Loucy (cell line): Measurements from ENCODE around the gene NOVA2.

Experiments
- H2AFZ ChIP-seq: fragments of 200-600 bp; sonication (generic); 2 replicates; pipeline ENCODE4 v1.6.0; 2016; ENCODE audit warnings: antibody characterized with exemption, mild to moderate bottlenecking, low read length, moderate library complexity
- H3F3A ChIP-seq: fragments of 200-600 bp; 2 replicates; pipeline ENCODE4 v1.6.0; 2016; ENCODE audit warnings: antibody characterized with exemption, low read depth, mild to moderate bottlenecking
- H3K27me3 ChIP-seq: fragments of 200-600 bp; sonication (generic); 2 replicates; pipeline ENCODE4 v1.6.1; 2014; ENCODE audit warnings: low read length, mild to moderate bottlenecking; ENCODE audit not compliant: insufficient read depth, poor library complexity, severe bottlenecking
- H3K36me3 ChIP-seq: fragments of 200-600 bp; sonication (generic); 2 replicates; pipeline ENCODE4 v1.6.1; 2016; ENCODE audit warnings: low read length; ENCODE audit not compliant: insufficient read depth
- H3K4me1 ChIP-seq: fragments of 200-600 bp; sonication (generic); 2 replicates; pipeline ENCODE4 v1.5.1; 2014; ENCODE audit warnings: low read length, mild to moderate bottlenecking; ENCODE audit not compliant: insufficient read depth, poor library complexity, severe bottlenecking
- H3K4me2 ChIP-seq: fragments of 200-600 bp; sonication (generic); 2 replicates; pipeline ENCODE4 v1.6.0; 2014; ENCODE audit warnings: antibody characterized with exemption, low read length, low read depth, mild to moderate bottlenecking; ENCODE audit not compliant: poor library complexity, severe bottlenecking
- H3K4me3 ChIP-seq: fragments of 200-600 bp; sonication (generic); 2 replicates; pipeline ENCODE4 v1.5.1; 2014; ENCODE audit warnings: low read length, mild to moderate bottlenecking, mixed read lengths; ENCODE audit not compliant: poor library complexity, severe bottlenecking
- H3K79me2 ChIP-seq: fragments of 200-600 bp; sonication (generic); 2 replicates; pipeline ENCODE4 v1.6.1; 2014; ENCODE audit warnings: low read length; ENCODE audit not compliant: insufficient read depth
- H3K9ac ChIP-seq: fragments of 200-600 bp; sonication (generic); 2 replicates; pipeline ENCODE4 v1.6.0; 2014; ENCODE audit warnings: mild to moderate bottlenecking, low read depth, low read length, moderate library complexity; ENCODE audit not compliant: poor library complexity, severe bottlenecking
- H3K9me2 ChIP-seq: fragments of 200-600 bp; sonication (generic); replicated peaks from 2 replicates; pipeline ENCODE4 v1.6.1; 2016; ENCODE audit warnings: low read depth, low read length, mixed read lengths
- H3K9me3 ChIP-seq: fragments of 200-600 bp; sonication (generic); 2 replicates; pipeline ENCODE4 v1.6.1; 2014; ENCODE audit warnings: mild to moderate bottlenecking, antibody characterized with exemption, low read length, low read depth; ENCODE audit not compliant: insufficient read depth
- H4K20me1 ChIP-seq: fragments of 200-600 bp; sonication (generic); 2 replicates; pipeline ENCODE4 v1.6.0; 2014; ENCODE audit warnings: antibody characterized with exemption, low read length, mild to moderate bottlenecking; ENCODE audit not compliant: insufficient read depth, poor library complexity, severe bottlenecking
- EZH2phosphoT487 ChIP-seq: fragments of 200-600 bp; IDR thresholded peaks from 2 replicates; pipeline ENCODE4 v1.6.1; 2018; ENCODE audit warnings: antibody characterized with exemption, mild to moderate bottlenecking, moderate library complexity, borderline replicate concordance
- TF ChIP-seq, protein P1 (sequence below): fragments of 200-600 bp; sonication (generic); conservative IDR thresholded peaks from 2 replicates; pipeline ENCODE4 v1.5.1; 2014; ENCODE audit warnings: mild to moderate bottlenecking, antibody characterized with exemption, low read length

NOVA2 gene, protein sequence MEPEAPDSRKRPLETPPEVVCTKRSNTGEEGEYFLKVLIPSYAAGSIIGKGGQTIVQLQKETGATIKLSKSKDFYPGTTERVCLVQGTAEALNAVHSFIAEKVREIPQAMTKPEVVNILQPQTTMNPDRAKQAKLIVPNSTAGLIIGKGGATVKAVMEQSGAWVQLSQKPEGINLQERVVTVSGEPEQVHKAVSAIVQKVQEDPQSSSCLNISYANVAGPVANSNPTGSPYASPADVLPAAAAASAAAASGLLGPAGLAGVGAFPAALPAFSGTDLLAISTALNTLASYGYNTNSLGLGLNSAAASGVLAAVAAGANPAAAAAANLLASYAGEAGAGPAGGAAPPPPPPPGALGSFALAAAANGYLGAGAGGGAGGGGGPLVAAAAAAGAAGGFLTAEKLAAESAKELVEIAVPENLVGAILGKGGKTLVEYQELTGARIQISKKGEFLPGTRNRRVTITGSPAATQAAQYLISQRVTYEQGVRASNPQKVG

GRCh38 chr19:45973553-45974338 is at the start of gene NOVA2:
TSS of gene NOVA2 (minus strand) at chr19:45973865. CDS start at chr19:45973351, 514 bp downstream.
- H3K9ac ChIP-seq, result no peak within 1 kb of the TSS
- no peaks in the 10 kb centered on the region for H4K20me1 ChIP-seq
- no peak within 1 kb of the TSS for H3K4me2 ChIP-seq
- no peaks in the 10 kb centered on the region for H3K36me3 ChIP-seq
- H2AFZ ChIP-seq, result no peak within 1 kb of the TSS
- H3K79me2 ChIP-seq, result no peaks in the 10 kb centered on the region
- H3K4me3 ChIP-seq, result no peak within 1 kb of the TSS
- peaks cover 6% of the 10 kb centered on the region for H3K4me1 ChIP-seq
- TF ChIP-seq, protein P1, sequence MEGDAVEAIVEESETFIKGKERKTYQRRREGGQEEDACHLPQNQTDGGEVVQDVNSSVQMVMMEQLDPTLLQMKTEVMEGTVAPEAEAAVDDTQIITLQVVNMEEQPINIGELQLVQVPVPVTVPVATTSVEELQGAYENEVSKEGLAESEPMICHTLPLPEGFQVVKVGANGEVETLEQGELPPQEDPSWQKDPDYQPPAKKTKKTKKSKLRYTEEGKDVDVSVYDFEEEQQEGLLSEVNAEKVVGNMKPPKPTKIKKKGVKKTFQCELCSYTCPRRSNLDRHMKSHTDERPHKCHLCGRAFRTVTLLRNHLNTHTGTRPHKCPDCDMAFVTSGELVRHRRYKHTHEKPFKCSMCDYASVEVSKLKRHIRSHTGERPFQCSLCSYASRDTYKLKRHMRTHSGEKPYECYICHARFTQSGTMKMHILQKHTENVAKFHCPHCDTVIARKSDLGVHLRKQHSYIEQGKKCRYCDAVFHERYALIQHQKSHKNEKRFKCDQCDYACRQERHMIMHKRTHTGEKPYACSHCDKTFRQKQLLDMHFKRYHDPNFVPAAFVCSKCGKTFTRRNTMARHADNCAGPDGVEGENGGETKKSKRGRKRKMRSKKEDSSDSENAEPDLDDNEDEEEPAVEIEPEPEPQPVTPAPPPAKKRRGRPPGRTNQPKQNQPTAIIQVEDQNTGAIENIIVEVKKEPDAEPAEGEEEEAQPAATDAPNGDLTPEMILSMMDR, result no peak
- no peak for TF ChIP-seq EZH2phosphoT487
- H3K9me2 ChIP-seq, result no peaks in the 10 kb centered on the region
- no peaks in the 10 kb centered on the region for H3K9me3 ChIP-seq
- no peaks in the 10 kb centered on the region for H3F3A ChIP-seq
- no peaks in the 10 kb centered on the region for H3K27me3 ChIP-seq

- Histone ChIP-seq H3F3A (0 out of 2 replicates have a peak, but pooled peaks cover 6% of the 10 kb centered on the region), H3K36me3 (no peaks in the 10 kb centered on the region), H3K4me2 (no peak overlapping the region), H3K4me1 (peaks cover 9% of the 10 kb centered on the region), H3K9me2 (no peaks in the 10 kb centered on the region), H3K27me3 (no peaks in the 10 kb centered on the region), H3K79me2 (no peaks in the 10 kb centered on the region), H3K4me3 (no peak overlapping the region), H3K9me3 (no peaks in the 10 kb centered on the region), H4K20me1 (no peaks in the 10 kb centered on the region), H2AFZ (no peak overlapping the region), H3K9ac (no peak overlapping the region)
- TF ChIP-seq EZH2phosphoT487, result no peak
- TF ChIP-seq, protein P1, result no peak
These were observed 49.7 kb upstream of the NOVA2 start for GRCh38 chr19:46023311-46023779.

- H3K9me3 ChIP-seq, result no peaks in the 10 kb centered on the region
- no peak within 1 kb of the TSS for H3K9ac ChIP-seq
- TF ChIP-seq EZH2phosphoT487, result no peak
- TF ChIP-seq, protein P1, result no peak
These were observed 49.0 kb upstream of the NOVA2 start, which contains the start of gene PGLYRP1 for GRCh38 chr19:46022431-46023310. TSS of gene PGLYRP1 (minus strand) at chr19:46023053. CDS start at chr19:46023021, 32 bp downstream.

More at GRCh38 chr19:46022431-46023310, 49.0 kb upstream of the NOVA2 start, which contains the start of gene PGLYRP1:
- no peak within 1 kb of the TSS for H3K4me2 ChIP-seq
- H3K79me2 ChIP-seq, result no peaks in the 10 kb centered on the region
- H3K4me3 ChIP-seq, result no peak within 1 kb of the TSS
- H3K9me2 ChIP-seq, result no peaks in the 10 kb centered on the region
- H3F3A ChIP-seq, result 0 out of 2 replicates have a peak, but pooled peaks cover 6% of the 10 kb centered on the region
- no peaks in the 10 kb centered on the region; the same call in 1 of the 2 replicates for H3K36me3 ChIP-seq
- peaks cover 9% of the 10 kb centered on the region for H3K4me1 ChIP-seq
- no peak within 1 kb of the TSS for H2AFZ ChIP-seq
- H4K20me1 ChIP-seq, result no peaks in the 10 kb centered on the region
- H3K27me3 ChIP-seq, result no peaks in the 10 kb centered on the region
